Measurements from ENCODE around the gene NKX2-4. TPM values are rescaled to one million over a fixed set of nuclear protein-coding genes. Genes with fewer than 3 reads are reported as not detected.

The NKX2-4 gene
- total and polyA plus RNA-seq, 4 donors, result not detected

- H3K27ac ChIP-seq (ENCODE audit: low read depth in 1 of 2, low read length in 1 of 2), result no peak overlapping the region
- no peak overlapping the region for H3K9ac ChIP-seq (ENCODE audit: insufficient read depth in 1 of 2, low read length in 2 of 2)
- no peak overlapping the region for H3K4me3 ChIP-seq
- no peak for ATAC-seq (ENCODE audit: insufficient read depth, low FRiP score)
- peaks cover 0 to 8% (median 2%) of the 10 kb centered on the region in 4 donors for H3K9me3 ChIP-seq (ENCODE audit: control insufficient read depth in 4 of 4, insufficient read depth in 3 of 4, low read length in 3 of 4)
- H3K27me3 ChIP-seq (ENCODE audit: control insufficient read depth in 3 of 3, insufficient read depth in 3 of 3, low read length in 2 of 3), result peaks cover 0 to 5% (median 4%) of the 10 kb centered on the region in 3 donors
- H3K4me1 ChIP-seq (ENCODE audit: control insufficient read depth in 5 of 5, insufficient read depth in 5 of 5, low read length in 5 of 5), result no peaks in the 10 kb centered on the region
- no peaks in the 10 kb centered on the region for H3K36me3 ChIP-seq (ENCODE audit: control insufficient read depth in 4 of 4, insufficient read depth in 4 of 4, low read length in 4 of 4)
- DNase-seq, result no peak
- TF ChIP-seq, protein P1, sequence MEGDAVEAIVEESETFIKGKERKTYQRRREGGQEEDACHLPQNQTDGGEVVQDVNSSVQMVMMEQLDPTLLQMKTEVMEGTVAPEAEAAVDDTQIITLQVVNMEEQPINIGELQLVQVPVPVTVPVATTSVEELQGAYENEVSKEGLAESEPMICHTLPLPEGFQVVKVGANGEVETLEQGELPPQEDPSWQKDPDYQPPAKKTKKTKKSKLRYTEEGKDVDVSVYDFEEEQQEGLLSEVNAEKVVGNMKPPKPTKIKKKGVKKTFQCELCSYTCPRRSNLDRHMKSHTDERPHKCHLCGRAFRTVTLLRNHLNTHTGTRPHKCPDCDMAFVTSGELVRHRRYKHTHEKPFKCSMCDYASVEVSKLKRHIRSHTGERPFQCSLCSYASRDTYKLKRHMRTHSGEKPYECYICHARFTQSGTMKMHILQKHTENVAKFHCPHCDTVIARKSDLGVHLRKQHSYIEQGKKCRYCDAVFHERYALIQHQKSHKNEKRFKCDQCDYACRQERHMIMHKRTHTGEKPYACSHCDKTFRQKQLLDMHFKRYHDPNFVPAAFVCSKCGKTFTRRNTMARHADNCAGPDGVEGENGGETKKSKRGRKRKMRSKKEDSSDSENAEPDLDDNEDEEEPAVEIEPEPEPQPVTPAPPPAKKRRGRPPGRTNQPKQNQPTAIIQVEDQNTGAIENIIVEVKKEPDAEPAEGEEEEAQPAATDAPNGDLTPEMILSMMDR (IDR thresholded peaks at IDR 0.05; ENCODE audit: control extremely low read depth, extremely low read depth), result no peak
Measured at GRCh38 chr20:21411725-21412124, 14.4 kb upstream of the NKX2-4 start.

GRCh38 chr20:21399005-21399475, 1.7 kb upstream of the NKX2-4 start:
- Histone ChIP-seq H3K9me3 (ENCODE audit: control insufficient read depth in 4 of 4, insufficient read depth in 3 of 4, low read length in 3 of 4) (peaks cover 0 to 7% (median 0%) of the 10 kb centered on the region in 4 donors), H3K4me1 (ENCODE audit: control insufficient read depth in 5 of 5, insufficient read depth in 5 of 5, low read length in 5 of 5) (peaks cover 0 to 17% (median 0%) of the 10 kb centered on the region in 5 donors), H3K27me3 (ENCODE audit: control insufficient read depth in 3 of 3, insufficient read depth in 3 of 3, low read length in 2 of 3) (peaks cover 7 to 79% (median 76%) of the 10 kb centered on the region in 3 donors), H3K36me3 (ENCODE audit: control insufficient read depth in 4 of 4, insufficient read depth in 4 of 4, low read length in 4 of 4) (no peaks in the 10 kb centered on the region), H3K27ac (ENCODE audit: low read depth in 1 of 2, low read length in 1 of 2) (no peak overlapping the region), H3K9ac (ENCODE audit: insufficient read depth in 1 of 2, low read length in 2 of 2) (no peak overlapping the region), H3K4me3 (no peak overlapping the region)
- DNase-seq (no peak), ATAC-seq (ENCODE audit: insufficient read depth, low FRiP score) (no peak)
- WGBS, 2 donors, result 25 to 26% methylated on average over 5 of the region's 5 CpGs
- TF ChIP-seq, protein P1 (IDR thresholded peaks at IDR 0.05; ENCODE audit: control extremely low read depth, extremely low read depth), result no peak

- H3K9ac ChIP-seq (ENCODE audit: insufficient read depth in 1 of 2, low read length in 2 of 2), result no peak overlapping the region
- WGBS, 2 donors, result 23 to 29% methylated on average over 10 of the region's 10 CpGs
- peak in 1 of 3 donors; percentile 46 for DNase-seq
- H3K4me1 ChIP-seq (ENCODE audit: control insufficient read depth in 5 of 5, insufficient read depth in 5 of 5, low read length in 5 of 5), result peaks cover 0 to 17% (median 0%) of the 10 kb centered on the region in 5 donors
- no peak overlapping the region for H3K27ac ChIP-seq (ENCODE audit: low read depth in 1 of 2, low read length in 1 of 2)
- no peaks in the 10 kb centered on the region for H3K36me3 ChIP-seq (ENCODE audit: control insufficient read depth in 4 of 4, insufficient read depth in 4 of 4, low read length in 4 of 4)
- H3K4me3 ChIP-seq, result no peak overlapping the region
- ATAC-seq (ENCODE audit: insufficient read depth, low FRiP score), result no peak
- TF ChIP-seq, protein P1 (IDR thresholded peaks at IDR 0.05; ENCODE audit: control extremely low read depth, extremely low read depth), result no peak
- H3K27me3 ChIP-seq (ENCODE audit: control insufficient read depth in 3 of 3, insufficient read depth in 3 of 3, low read length in 2 of 3), result peaks cover 8 to 81% (median 80%) of the 10 kb centered on the region in 3 donors
- H3K9me3 ChIP-seq (ENCODE audit: control insufficient read depth in 4 of 4, insufficient read depth in 3 of 4, low read length in 3 of 4), result peaks cover 0 to 7% (median 0%) of the 10 kb centered on the region in 4 donors
Measured at GRCh38 chr20:21398109-21399004, 1.0 kb upstream of the NKX2-4 start.
